ENCODE data around the gene GRAP.
"Not testable (repeated sequence)": the region's sequence is repeated elsewhere in the genome, so short reads cannot be mapped to it uniquely, and the experiment has no call there.

Gene GRAP

GRCh38 chr17:19046782-19047375 lies at the start of gene GRAP:
Gene GRAP (minus strand): TSS chr17:19046957. CDS start chr17:19046926, 31 bp downstream.
- DNase-seq, result not testable (repeated sequence)

GRCh38 chr17:19093684-19094438 lies 47.1 kb upstream of the GRAP start:
- not testable (repeated sequence) for DNase-seq

- not testable (repeated sequence) for DNase-seq
Measured at GRCh38 chr17:19092737-19093683, 46.3 kb upstream of the GRAP start.

GRCh38 chr17:19090058-19090772 lies 43.5 kb upstream of the GRAP start:
- not testable (repeated sequence) for DNase-seq

- not testable (repeated sequence) for DNase-seq
Measured at GRCh38 chr17:19088804-19089685, 42.3 kb upstream of the GRAP start.

DNA sequence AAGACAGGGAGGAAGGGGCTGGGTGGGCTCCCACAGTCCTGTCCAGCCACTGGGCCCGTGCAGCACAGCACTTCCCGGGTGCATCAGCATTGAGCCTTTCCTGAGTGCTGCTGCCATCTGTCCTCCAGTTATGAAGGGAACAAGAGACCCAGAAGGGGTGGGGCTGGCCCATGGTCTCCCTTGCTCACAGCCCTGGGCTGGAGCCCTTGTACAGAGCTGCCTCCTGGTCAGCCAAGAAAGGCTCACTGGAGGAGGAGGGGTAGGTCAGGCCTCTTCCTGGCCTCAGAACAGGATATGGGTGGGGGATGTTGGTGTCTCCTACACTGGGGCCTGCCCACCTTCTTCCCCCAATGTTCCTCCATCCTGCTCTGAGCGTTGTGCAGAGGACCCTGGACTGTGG lies 30.6 kb upstream of the GRAP start:
- not testable (repeated sequence) for DNase-seq

DNA sequence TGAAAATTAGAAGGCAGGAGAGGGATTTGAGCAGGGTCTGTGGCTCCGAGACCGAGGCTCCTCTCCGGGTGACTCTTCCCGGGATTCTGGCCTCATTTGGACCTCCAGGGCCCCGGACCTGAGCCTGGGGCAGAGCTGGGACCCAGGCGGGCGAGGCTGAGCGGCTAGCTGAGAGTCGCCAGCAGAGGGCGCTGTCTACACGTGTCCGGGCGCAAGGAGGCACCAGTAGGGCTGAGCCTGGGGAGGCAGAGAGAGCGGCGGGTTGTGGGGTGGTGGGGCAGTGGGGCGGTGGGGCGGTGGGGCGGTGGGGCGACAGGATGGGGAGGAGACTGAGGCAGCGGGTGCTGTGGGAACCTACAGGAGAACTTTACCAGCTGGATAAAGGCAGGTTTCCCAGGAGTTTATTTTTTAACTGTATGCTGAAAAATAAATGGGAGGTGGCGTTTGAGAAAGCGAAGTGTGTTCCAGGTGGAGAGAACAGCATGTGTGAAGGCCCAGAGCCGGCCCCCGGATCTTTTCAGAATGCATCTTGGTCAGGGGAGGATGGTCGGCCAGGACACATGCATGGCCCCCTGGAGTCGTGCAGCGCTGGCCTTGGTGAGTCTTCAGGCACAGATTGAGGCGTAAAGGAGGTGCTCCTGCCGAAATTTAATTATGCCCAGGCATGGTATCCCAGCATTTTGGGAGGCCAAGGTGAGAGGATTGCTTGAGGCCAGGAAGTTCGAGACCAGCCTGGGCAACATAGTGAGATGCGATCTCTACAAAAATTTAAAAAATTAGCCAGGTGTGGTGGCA lies 29.8 kb upstream of the GRAP start:
- not testable (repeated sequence) for DNase-seq

DNA sequence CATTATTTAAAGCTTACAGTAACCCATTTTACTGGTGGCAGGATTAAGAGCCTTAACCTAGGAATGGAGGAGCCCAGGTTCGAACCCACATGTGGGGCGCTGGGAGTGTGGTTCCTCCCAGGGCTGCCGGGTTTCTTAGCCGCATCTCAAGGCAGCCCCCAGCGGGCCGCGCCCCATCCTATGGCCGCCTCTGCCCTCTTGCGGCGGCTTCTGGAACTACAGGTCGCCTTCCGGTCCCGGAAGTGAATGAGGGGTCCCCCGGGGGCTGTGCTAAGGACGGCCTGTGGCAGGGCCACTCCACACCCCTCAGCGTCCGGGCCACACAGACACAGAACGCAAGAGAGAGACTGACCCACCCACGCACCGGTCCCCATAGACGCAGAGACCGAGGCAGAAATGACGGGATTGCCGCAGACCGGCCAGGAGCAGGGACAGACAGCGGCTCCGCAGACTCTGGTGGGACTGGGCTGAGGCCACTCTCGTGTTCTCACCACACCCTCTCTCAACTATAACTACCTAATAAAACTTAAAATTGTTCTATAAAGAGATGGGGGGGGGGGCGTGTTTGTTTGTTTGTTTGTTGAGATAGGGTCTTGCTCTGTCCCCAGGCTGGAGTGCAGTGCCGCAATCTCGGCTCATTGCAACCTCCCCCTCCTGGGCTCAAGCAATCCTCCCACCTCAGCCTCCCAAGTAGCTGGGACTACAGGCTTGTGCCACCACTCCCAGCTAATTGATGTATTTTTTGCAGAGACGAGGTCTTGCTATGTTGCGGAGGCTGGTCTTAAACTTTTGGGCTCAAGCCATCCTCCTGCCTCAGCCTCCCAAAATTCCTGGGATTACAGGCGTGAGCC lies 23.8 kb upstream of the GRAP start:
- DNase-seq, result not testable (repeated sequence)

GRCh38 chr17:19064378-19064777 lies 17.6 kb upstream of the GRAP start:
- not testable (repeated sequence) for DNase-seq

GRCh38 chr17:19063326-19063956 lies 16.7 kb upstream of the GRAP start:
- not testable (repeated sequence) for DNase-seq

- DNase-seq, result not testable (repeated sequence)
Measured at GRCh38 chr17:19062718-19063325, 16.1 kb upstream of the GRAP start.

- DNase-seq, result not testable (repeated sequence)
Measured at GRCh38 chr17:19062009-19062717, 15.4 kb upstream of the GRAP start.

DNA sequence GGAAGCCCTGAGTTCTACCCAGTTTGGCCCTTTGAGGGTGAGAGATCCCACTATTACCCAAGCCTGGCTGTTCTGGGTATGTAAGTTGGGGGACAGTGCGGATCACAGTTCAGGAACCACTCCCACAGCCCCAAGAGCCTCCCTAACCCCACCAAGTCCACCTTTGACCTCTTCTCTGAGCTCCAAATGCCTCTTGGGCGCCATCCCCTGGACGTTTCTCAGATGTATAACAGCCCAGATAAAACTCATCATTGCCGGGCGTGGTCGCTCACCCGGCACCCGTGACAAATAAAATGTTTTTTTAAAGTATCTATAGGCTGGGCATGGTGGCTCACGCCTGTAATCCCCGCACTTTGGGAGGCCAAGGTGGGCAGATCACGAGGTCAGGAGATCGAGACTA lies 8.7 kb upstream of the GRAP start:
- not testable (repeated sequence) for DNase-seq

DNA sequence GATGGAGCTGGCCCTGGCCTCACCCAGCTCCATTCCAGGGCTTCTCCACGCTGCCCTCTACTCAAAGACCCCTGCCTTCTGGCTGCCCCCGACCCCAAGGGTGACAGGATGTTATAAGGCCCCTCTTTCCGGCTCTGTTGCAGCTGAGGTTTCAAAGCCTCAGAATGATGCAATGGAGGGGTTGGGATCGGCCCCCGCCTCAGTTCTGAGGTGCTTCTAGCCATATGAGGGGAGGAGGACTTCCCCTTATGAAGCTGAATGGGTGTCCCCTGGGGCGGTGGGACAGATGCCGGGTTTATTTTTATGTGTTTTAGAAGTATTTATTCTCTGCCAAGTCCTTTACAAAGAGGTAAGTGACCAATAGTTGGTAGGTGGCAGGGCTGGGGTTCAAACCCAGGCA lies 2.1 kb upstream of the GRAP start:
- DNase-seq, result not testable (repeated sequence)

DNA sequence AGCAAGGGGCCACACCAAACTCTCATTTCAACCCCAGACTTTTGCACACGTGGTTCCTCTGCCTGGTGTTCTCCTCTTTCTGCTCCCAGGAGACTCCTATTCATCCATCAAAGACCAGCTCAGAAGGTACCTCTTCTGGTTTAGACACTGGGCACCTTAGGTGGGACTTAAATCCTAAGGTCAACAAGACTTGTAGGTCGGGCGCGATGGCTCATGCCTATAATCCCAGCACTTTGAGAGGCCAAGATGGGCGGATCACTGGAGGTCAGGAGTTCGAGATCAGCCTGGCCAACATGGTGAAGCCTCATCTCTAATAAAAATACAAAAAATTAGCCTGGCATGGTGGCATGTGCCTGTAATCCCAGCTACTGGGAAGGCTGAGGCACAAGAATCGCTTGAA lies 753 bp upstream of the GRAP start:
- not testable (repeated sequence) for DNase-seq

DNA sequence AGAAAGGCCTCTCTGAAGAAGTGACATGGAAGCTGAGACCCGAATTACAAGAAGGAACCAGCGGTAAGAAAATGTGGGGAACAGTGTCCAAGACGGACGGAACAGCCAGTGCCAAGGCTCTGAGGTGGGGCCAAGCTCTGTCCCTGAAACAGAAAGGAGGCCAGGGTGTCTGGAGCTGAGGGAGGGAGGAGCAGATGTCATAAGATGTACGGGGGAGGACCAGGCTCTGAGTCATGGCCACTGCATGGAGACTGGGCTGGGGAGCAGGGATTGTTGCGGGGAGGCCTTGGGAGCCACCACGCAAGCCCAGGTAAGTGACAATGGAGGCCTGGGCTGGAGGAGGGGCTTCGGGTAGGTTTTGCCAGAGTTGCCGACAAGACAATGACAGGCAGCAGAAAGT lies 2.1 kb downstream of the GRAP start:
- DNase-seq, result not testable (repeated sequence)

- DNase-seq, result not testable (repeated sequence)
Measured at GRCh38 chr17:19043032-19043431, 3.7 kb downstream of the GRAP start.

GRCh38 chr17:19042369-19042768 lies 4.4 kb downstream of the GRAP start:
- not testable (repeated sequence) for DNase-seq

All from GF-D8 (cell line).